ENCODE measurements around the gene CD59.

The CD59 gene

DNA sequence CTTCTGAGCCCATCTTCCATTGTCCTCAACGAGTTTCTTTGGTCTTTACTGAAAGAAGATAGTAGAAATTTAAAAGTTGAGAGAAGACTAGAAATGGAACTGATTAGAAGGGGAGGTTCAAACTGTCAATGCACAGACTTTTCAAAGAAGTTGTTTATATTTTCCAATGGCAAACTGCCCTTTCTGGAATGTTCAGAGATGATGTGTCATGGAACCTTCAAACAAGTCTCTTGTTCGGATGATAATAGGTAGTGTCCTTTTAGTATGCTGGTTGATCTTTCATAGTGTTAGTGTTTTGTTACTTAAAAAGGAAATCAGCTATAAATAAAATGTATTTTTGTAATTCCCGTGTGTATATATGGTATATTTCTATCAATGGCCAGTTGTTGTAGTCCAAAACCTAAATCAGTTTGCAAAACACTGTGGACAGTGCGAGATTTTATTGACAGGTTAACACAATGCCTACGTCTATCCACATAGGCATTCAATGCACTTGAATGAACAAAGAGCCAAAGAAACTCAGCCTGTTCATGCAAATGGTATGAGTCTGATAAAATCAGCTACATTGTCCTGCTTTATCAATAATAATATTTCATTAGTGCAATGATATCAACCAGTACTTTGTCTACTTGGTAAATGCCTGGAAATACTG is 66.5 kb downstream of the CD59 start:
- TF ChIP-seq, protein P1, sequence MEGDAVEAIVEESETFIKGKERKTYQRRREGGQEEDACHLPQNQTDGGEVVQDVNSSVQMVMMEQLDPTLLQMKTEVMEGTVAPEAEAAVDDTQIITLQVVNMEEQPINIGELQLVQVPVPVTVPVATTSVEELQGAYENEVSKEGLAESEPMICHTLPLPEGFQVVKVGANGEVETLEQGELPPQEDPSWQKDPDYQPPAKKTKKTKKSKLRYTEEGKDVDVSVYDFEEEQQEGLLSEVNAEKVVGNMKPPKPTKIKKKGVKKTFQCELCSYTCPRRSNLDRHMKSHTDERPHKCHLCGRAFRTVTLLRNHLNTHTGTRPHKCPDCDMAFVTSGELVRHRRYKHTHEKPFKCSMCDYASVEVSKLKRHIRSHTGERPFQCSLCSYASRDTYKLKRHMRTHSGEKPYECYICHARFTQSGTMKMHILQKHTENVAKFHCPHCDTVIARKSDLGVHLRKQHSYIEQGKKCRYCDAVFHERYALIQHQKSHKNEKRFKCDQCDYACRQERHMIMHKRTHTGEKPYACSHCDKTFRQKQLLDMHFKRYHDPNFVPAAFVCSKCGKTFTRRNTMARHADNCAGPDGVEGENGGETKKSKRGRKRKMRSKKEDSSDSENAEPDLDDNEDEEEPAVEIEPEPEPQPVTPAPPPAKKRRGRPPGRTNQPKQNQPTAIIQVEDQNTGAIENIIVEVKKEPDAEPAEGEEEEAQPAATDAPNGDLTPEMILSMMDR (IDR thresholded peaks at IDR 0.05; ENCODE audit: extremely low read depth, missing control alignments) = no peak
- no peak for DNase-seq (ENCODE audit: low spot score)

DNA sequence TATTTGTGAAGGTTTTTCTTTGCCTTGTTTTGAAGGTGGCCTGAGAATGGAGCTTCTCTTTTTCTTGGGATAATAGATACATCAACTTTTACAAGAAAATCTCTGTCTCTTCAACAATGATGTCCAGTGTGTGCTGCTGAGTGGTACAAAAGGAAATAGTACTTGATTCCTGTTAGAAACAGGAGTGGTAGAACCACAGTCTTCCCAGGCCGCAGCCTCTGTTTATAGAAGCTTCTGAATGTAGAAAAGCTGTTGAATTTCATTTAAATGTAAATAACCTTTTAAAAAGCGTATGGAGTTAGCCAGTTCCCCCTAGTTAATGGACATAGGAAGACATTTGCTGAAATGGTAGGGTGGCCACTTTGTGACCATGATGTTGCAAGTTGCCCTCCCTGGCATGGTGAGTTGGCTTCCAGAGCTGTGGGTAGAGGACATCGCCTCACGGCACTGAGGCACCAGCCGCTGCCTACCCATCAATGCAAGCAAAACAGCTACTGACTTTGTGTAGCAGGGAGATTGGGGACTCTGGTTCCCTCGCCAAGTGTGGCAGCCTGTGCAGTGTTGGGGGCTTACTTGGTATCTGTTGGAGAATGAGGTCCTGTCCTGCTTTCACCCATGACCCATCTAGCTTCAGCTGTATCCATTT is 67.1 kb downstream of the CD59 start:
- TF ChIP-seq, protein P1 (IDR thresholded peaks at IDR 0.05; ENCODE audit: extremely low read depth, missing control alignments) = no peak
- no peak for DNase-seq (ENCODE audit: low spot score)

DNA sequence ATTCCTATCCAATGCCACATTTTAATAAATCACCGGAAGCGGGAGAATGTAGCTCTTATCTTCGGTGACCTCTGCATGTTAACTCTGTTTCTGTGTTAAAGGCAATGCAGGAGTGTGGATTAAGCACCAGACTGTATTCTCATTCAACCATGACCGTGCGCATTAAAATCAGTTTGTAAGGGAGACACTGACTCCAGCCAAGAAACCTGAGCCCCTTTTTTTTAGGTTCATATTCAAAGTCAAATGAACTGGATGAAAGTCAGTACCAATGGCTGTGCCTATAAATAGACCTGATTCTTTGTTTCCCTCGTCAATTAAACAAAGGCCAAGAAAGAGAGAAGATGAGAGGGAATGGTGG is 67.8 kb downstream of the CD59 start:
- TF ChIP-seq, protein P1 (IDR thresholded peaks at IDR 0.05; ENCODE audit: extremely low read depth, missing control alignments) = no peak
- no peak for DNase-seq (ENCODE audit: low spot score)

DNA sequence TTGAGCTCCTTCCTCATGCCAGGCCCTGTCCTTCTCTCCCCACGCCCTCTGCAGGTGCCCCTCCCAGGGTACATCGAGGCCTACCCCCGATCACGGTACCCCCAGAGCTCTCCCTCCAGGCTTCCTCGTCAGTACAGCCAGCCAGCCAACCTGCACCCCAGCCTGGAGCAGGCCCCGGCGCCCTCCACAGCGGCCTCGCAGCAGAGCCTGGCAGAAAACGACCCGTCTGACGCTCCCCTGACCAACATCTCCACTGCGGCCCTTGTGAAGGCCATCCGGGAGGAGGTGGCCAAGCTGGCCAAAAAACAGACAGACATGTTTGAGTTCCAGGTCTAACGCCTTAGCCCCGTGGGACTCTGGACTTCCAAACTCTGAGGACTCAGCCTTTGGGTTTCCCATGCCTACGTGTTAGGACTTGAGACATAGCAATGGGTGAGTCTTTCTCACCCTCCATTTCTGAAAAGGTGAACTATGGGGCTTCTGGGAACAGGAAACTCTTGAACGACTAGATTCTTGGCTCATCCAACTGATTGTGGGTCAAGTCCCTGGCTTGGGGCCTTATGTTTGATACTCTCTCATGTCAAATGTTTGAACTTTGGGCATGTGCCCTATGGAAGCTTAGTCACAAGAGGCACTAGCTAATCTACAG is 68.3 kb downstream of the CD59 start:
- TF ChIP-seq, protein P1 (IDR thresholded peaks at IDR 0.05; ENCODE audit: extremely low read depth, missing control alignments) = no peak
- DNase-seq (ENCODE audit: low spot score) = no peak

DNA sequence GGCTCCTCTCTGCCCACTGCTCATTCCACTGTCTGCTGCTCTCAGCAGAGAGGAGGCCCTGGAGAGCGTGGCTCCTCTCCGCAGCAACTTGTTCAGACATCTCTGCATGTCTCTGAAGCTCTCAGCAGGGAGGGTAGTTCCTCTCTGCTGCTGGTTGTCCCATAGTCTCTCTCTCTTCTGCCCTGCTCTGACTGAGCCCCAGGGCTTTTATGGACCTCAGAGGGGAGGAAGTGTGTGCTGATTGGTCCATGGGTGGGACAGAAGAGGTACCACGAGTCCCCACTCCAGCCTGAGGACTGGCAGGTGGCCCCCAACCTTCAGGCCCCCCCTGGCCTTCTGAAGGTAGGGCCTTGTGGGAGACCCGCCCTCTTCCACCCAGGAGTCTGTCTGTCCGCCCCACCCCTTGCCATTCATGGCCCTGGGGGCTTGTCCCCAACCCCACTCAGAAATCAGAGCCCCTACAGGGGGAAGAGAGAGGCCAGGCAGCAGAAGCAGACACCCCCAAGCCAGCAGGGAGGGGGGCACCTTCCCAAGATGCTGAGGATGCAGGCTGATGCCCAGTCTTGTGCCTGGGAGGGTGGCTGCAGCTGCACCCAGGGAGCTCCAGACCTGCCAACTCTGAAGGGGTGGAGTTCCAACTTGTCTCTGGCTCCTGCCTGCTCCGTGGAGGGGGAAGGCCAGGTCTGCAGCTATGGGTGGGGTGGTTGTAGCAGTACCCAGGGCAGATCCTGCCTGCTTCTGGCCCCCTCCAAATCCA is 70.7 kb downstream of the CD59 start:
- TF ChIP-seq, protein P1 (IDR thresholded peaks at IDR 0.05; ENCODE audit: extremely low read depth, missing control alignments) = no peak
- no peak for DNase-seq (ENCODE audit: low spot score)

DNA sequence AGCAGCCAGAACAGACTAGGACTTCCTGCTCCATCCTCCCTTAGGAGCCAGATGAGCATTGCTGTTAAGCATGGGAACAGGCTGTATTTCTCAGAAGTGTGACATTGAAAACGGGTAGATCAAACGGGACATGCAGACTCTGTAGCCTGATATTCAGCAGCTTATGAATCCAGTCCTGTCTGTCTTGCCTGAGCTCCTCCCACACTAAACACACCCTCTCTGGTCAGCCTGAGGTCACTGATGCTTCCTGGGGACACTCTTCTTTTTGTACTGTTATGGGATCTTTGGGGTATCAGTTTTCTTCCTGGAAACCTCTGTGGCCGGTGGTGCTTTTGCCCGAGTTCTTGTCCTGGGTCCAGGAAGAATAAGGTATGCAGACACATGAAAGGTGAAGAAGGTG is 71.4 kb downstream of the CD59 start:
- no peak for DNase-seq (ENCODE audit: low spot score)
- TF ChIP-seq, protein P1 (IDR thresholded peaks at IDR 0.05; ENCODE audit: extremely low read depth, missing control alignments) = no peak

DNA sequence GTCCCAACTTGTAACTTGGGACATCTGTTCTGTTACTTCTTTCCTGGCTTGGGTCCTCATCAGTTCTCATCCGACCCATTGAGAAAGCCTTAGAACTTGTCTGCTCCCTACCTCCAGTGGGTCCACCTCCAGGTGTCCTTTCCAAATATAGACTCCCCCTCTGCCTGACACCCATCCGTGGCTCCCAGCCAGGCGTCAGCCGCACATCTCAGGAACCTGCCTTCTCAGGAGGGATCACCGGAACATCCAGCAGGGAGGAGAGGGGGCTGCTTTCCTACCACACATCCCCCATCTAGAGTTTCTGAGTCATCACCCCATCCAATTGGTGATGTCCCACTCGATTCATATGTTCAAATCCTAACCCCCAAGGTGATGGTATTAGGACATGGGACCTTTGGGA is 72.1 kb downstream of the CD59 start:
- DNase-seq (ENCODE audit: low spot score) = no peak

More for the DNA sequence above, 72.1 kb downstream of the CD59 start:
- TF ChIP-seq, protein P1 (IDR thresholded peaks at IDR 0.05; ENCODE audit: extremely low read depth, missing control alignments) = no peak

All from GM20000 (cell line).